WTC11 (cell line): ENCODE measurements around the gene C1orf56. TPM values are rescaled to one million over a fixed set of nuclear protein-coding genes. Genes with fewer than 3 reads are reported as not detected.

ENCODE experiments used
- ATAC-seq: fragments of 200-7000 bp; cut with Tn5 transposase; 2 replicates; pipeline ENCODE4 v1.10.0; 2021; ENCODE audit warnings: mild to moderate bottlenecking, moderate library complexity
- CTCF ChIA-PET: fragments of 300-600 bp; sonication (Branson Sonifier 250); formaldehyde crosslinking; loops from one replicate; lab custom pipeline; 2021; ENCODE audit warnings: antibody characterized with exemption; lab: Charles Lee
- POLR2A ChIA-PET: fragments of 350-600 bp; sonication (Branson Sonifier 250); formaldehyde crosslinking; loops from one replicate; lab custom pipeline; 2021; ENCODE audit warnings: antibody characterized with exemption; lab: Charles Lee
- DNase-seq: peaks from one replicate; pipeline ENCODE4 v3.0.0; 2021; ENCODE audit warnings: low spot score
- H3K27ac Mint-ChIP-seq: 2 replicates; pipeline ENCODE4 v1.8.0; 2021; ENCODE audit warnings: mixed read lengths
- H3K27me3 Mint-ChIP-seq: 2 replicates; pipeline ENCODE4 v1.8.0; 2021; ENCODE audit warnings: low read depth, mild to moderate bottlenecking, moderate library complexity, mixed read lengths
- H3K36me3 Mint-ChIP-seq: 2 replicates; pipeline ENCODE4 v1.8.0; 2021; ENCODE audit warnings: mixed read lengths
- H3K4me1 Mint-ChIP-seq: 2 replicates; pipeline ENCODE4 v1.8.0; 2022; ENCODE audit warnings: mixed read lengths
- H3K4me3 Mint-ChIP-seq: 2 replicates; pipeline ENCODE4 v1.8.0; 2021; ENCODE audit warnings: mild to moderate bottlenecking, moderate library complexity, mixed read lengths
- H3K9me3 Mint-ChIP-seq: 2 replicates; pipeline ENCODE4 v1.8.0; 2021; ENCODE audit warnings: mixed read lengths
- ATF1 ChIP-seq: sonication (generic); formaldehyde crosslinking; IDR thresholded peaks from 2 replicates; pipeline ENCODE4 v1.8.1; 2023; ENCODE audit warnings: mild to moderate bottlenecking, moderate library complexity, missing genetic modification reagents
- E2F4 ChIP-seq: sonication (generic); formaldehyde crosslinking; IDR thresholded peaks from 2 replicates; pipeline ENCODE4 v1.8.1; 2022; ENCODE audit warnings: low read depth, mild to moderate bottlenecking, moderate library complexity, missing genetic modification reagents, borderline replicate concordance
- ELF4 ChIP-seq: sonication (generic); formaldehyde crosslinking; IDR thresholded peaks from 2 replicates; pipeline ENCODE4 v1.8.1; 2022; ENCODE audit warnings: low read depth, mild to moderate bottlenecking, moderate library complexity, missing genetic modification reagents
- EMX1 ChIP-seq: fragments of 250-450 bp; sonication (Bioruptor Pico); IDR thresholded peaks from 2 replicates; pipeline ENCODE4 v1.8.0; 2021; ENCODE audit warnings: mild to moderate bottlenecking
- FOXP1 ChIP-seq: sonication (generic); formaldehyde crosslinking; IDR thresholded peaks from 2 replicates; pipeline ENCODE4 v1.8.0; 2022; ENCODE audit warnings: missing genetic modification reagents, mild to moderate bottlenecking, moderate library complexity, borderline replicate concordance
- GRHL2 ChIP-seq: fragments of 250-450 bp; sonication (Bioruptor Pico); IDR thresholded peaks from 2 replicates; pipeline ENCODE4 v1.8.0; 2022; ENCODE audit warnings: mild to moderate bottlenecking, moderate library complexity; ENCODE audit not compliant: insufficient replicate concordance, severe bottlenecking
- HMGXB4 ChIP-seq: sonication (generic); formaldehyde crosslinking; IDR thresholded peaks from 2 replicates; pipeline ENCODE4 v1.8.1; 2023; ENCODE audit warnings: mild to moderate bottlenecking, moderate library complexity, missing genetic modification reagents
- KAT7 ChIP-seq: sonication (generic); formaldehyde crosslinking; IDR thresholded peaks from 2 replicates; pipeline ENCODE4 v1.8.1; 2023; ENCODE audit warnings: missing genetic modification reagents, mild to moderate bottlenecking, borderline replicate concordance
- MYBL2 ChIP-seq: sonication (generic); formaldehyde crosslinking; IDR thresholded peaks from 2 replicates; pipeline ENCODE4 v1.8.1; 2023; ENCODE audit warnings: mild to moderate bottlenecking, moderate library complexity, missing genetic modification reagents
- PRRX2 ChIP-seq: fragments of 250-450 bp; sonication (Bioruptor Pico); IDR thresholded peaks from 2 replicates; pipeline ENCODE4 v1.8.0; 2021; ENCODE audit warnings: mild to moderate bottlenecking
- SOX15 ChIP-seq: fragments of 250-450 bp; sonication (Bioruptor Pico); IDR thresholded peaks from 2 replicates; pipeline ENCODE4 v1.9.0; 2021; ENCODE audit warnings: mild to moderate bottlenecking
- TEAD1 ChIP-seq: sonication (generic); formaldehyde crosslinking; IDR thresholded peaks from 2 replicates; pipeline ENCODE4 v1.8.0; 2022; ENCODE audit warnings: mild to moderate bottlenecking, missing genetic modification reagents
- ZBTB43 ChIP-seq: sonication (generic); formaldehyde crosslinking; IDR thresholded peaks from 2 replicates; pipeline ENCODE4 v1.8.1; 2023; ENCODE audit warnings: mild to moderate bottlenecking, missing genetic modification reagents
- ZNF263 ChIP-seq: sonication (generic); formaldehyde crosslinking; IDR thresholded peaks from 2 replicates; pipeline ENCODE4 v1.8.1; 2022; ENCODE audit warnings: low read depth, mild to moderate bottlenecking, moderate library complexity, missing genetic modification reagents
- total RNA-seq: library from RNA; stranded (reverse); gene quantifications from 3 replicates; pipeline ENCODE4 v1.2.3, GENCODE V29; 2021
- TF ChIP-seq, protein P1 (sequence below): sonication (generic); formaldehyde crosslinking; IDR thresholded peaks from 2 replicates; pipeline ENCODE4 v1.8.0; 2022; ENCODE audit warnings: mild to moderate bottlenecking, missing genetic modification reagents
- TF ChIP-seq, protein P2 (sequence below): sonication (generic); formaldehyde crosslinking; IDR thresholded peaks from 2 replicates; pipeline ENCODE4 v1.8.0; 2022; ENCODE audit warnings: mild to moderate bottlenecking, missing genetic modification reagents

C1orf56 gene
- total RNA-seq, 1 experiment from 2014 or later = 2.9 TPM

DNA sequence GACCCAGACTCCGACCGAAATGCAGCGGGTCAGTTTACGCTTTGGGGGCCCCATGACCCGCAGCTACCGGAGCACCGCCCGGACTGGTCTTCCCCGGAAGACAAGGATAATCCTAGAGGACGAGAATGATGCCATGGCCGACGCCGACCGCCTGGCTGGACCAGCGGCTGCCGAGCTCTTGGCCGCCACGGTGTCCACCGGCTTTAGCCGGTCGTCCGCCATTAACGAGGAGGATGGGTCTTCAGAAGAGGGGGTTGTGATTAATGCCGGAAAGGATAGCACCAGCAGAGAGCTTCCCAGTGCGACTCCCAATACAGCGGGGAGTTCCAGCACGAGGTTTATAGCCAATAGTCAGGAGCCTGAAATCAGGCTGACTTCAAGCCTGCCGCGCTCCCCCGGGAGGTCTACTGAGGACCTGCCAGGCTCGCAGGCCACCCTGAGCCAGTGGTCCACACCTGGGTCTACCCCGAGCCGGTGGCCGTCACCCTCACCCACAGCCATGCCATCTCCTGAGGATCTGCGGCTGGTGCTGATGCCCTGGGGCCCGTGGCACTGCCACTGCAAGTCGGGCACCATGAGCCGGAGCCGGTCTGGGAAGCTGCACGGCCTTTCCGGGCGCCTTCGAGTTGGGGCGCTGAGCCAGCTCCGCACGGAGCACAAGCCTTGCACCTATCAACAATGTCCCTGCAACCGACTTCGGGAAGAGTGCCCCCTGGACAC, 534 bp downstream of the C1orf56 start (continued):
- TF ChIP-seq HMGXB4 (CRISPR knock-in tag) = peak; percentile 90; the same call in 1 of the 2 replicates
- no peak for TF ChIP-seq ATF1
- TF ChIP-seq, protein P1, sequence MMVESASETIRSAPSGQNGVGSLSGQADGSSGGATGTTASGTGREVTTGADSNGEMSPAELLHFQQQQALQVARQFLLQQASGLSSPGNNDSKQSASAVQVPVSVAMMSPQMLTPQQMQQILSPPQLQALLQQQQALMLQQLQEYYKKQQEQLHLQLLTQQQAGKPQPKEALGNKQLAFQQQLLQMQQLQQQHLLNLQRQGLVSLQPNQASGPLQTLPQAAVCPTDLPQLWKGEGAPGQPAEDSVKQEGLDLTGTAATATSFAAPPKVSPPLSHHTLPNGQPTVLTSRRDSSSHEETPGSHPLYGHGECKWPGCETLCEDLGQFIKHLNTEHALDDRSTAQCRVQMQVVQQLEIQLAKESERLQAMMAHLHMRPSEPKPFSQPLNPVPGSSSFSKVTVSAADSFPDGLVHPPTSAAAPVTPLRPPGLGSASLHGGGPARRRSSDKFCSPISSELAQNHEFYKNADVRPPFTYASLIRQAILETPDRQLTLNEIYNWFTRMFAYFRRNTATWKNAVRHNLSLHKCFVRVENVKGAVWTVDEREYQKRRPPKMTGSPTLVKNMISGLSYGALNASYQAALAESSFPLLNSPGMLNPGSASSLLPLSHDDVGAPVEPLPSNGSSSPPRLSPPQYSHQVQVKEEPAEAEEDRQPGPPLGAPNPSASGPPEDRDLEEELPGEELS (CRISPR knock-in tag) = peak; percentile 69; the same call in 1 of the 2 replicates
- TF ChIP-seq MYBL2 = peak; percentile 82; the same call in 1 of the 2 replicates
- 0 out of 2 replicates have a peak, but pooled peaks have one; percentile 37 for TF ChIP-seq PRRX2 (CRISPR knock-in tag)
- TF ChIP-seq GRHL2 (CRISPR knock-in tag) = no peak
- TF ChIP-seq ELF4 (CRISPR knock-in tag) = no peak
- 0 out of 2 replicates have a peak, but pooled peaks have one; percentile 32 for TF ChIP-seq E2F4 (CRISPR knock-in tag)
- TF ChIP-seq FOXP1 (CRISPR knock-in tag) = no peak
- TF ChIP-seq ZBTB43 (CRISPR knock-in tag) = peak; percentile 87; the same call in 1 of the 2 replicates
- no peak for TF ChIP-seq SOX15 (CRISPR knock-in tag)
- peak; percentile 67; the same call in 1 of the 2 replicates for TF ChIP-seq TEAD1 (CRISPR knock-in tag)
- no peak for TF ChIP-seq EMX1 (CRISPR knock-in tag)

- POLR2A ChIA-PET = interaction anchor here (0.8 to 1.6 kb wide), 6 partner anchors 12 to 141 kb away, joined by 3 to 6 read pairs (median 4); partner anchors contain the start of genes BNIPL, MLLT11 and VPS72
Observed at GRCh38 chr1:151048645-151049032, 1.1 kb downstream of the C1orf56 start.

More at GRCh38 chr1:151048645-151049032, 1.1 kb downstream of the C1orf56 start:
- H3K36me3 Mint-ChIP-seq = peaks cover 19% of the 10 kb centered on the region
- TF ChIP-seq HMGXB4 (CRISPR knock-in tag) = 0 out of 2 replicates have a peak, but pooled peaks have one; percentile 6
- TF ChIP-seq ZNF263 (CRISPR knock-in tag) = no peak
- TF ChIP-seq, protein P2, sequence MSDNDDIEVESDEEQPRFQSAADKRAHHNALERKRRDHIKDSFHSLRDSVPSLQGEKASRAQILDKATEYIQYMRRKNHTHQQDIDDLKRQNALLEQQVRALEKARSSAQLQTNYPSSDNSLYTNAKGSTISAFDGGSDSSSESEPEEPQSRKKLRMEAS (CRISPR knock-in tag) = 0 out of 2 replicates have a peak, but pooled peaks have one; percentile 8
- no peak for TF ChIP-seq KAT7
- H3K27me3 Mint-ChIP-seq = no peaks in the 10 kb centered on the region
- H3K27ac Mint-ChIP-seq = no peak overlapping the region
- H3K4me1 Mint-ChIP-seq = peaks cover 17% of the 10 kb centered on the region
- DNase-seq (no peak), ATAC-seq (peak; percentile 91)
- peak overlapping the region; percentile 96 for H3K4me3 Mint-ChIP-seq
- no peaks in the 10 kb centered on the region for H3K9me3 Mint-ChIP-seq
- CTCF ChIA-PET = interaction anchor here (0.6 to 3.7 kb wide), 24 partner anchors 10 to 419 kb away, joined by 3 to 43 read pairs (median 5); partner anchors contain the start of genes BNIPL, CDC42SE1, ENSA and GABPB2
